GM06990 (cell line): ENCODE results near the gene STX12.
"Not testable (repeated sequence)": the region's sequence is repeated elsewhere in the genome, so short reads cannot be mapped to it uniquely, and the experiment has no call there.

Experiments
- DNase-seq: peaks from one replicate; pipeline ENCODE4 v3.0.0-alpha.2; 2011; ENCODE audit not compliant: insufficient read length; ENCODE audit errors: extremely low read depth
- H3K27me3 ChIP-seq: replicated peaks from 2 replicates; pipeline ENCODE4 v1.6.0; 2011; ENCODE audit warnings: low read length; ENCODE audit not compliant: control insufficient read depth, insufficient read depth
- H3K36me3 ChIP-seq: 2 replicates; pipeline ENCODE4 v1.5.1; 2011; ENCODE audit warnings: low read length; ENCODE audit not compliant: control insufficient read depth, insufficient read depth
- H3K4me3 ChIP-seq: replicated peaks from 2 replicates; pipeline ENCODE4 v1.5.1; 2011; ENCODE audit warnings: low read depth, mild to moderate bottlenecking, control low read depth, low read length
- CTCF ChIP-seq: IDR thresholded peaks from 2 replicates; pipeline ENCODE4 v1.5.1; 2011; ENCODE audit warnings: low read length, control low read depth, mild to moderate bottlenecking, inconsistent platforms; ENCODE audit not compliant: insufficient read depth, poor library complexity, severe bottlenecking

STX12 gene

GRCh38 chr1:27824411-27824810 lies 51.4 kb downstream of the STX12 start:
- Histone ChIP-seq H3K27me3 (no peaks in the 10 kb centered on the region), H3K4me3 (no peak overlapping the region), H3K36me3 (peaks cover 2% of the 10 kb centered on the region)
- DNase-seq: no peak
- TF ChIP-seq CTCF: no peak

GRCh38 chr1:27829339-27829960 lies 56.4 kb downstream of the STX12 start:
- not testable (repeated sequence) for H3K36me3 ChIP-seq, H3K27me3 ChIP-seq, DNase-seq
- peak overlapping the region; percentile 84 for H3K4me3 ChIP-seq

- TF ChIP-seq CTCF: no peak
- peak; percentile 91 for DNase-seq
- peak within 1 kb of the TSS; percentile 84 for H3K4me3 ChIP-seq
- H3K27me3 ChIP-seq: no peaks in the 10 kb centered on the region
- H3K36me3 ChIP-seq: no peaks in the 10 kb centered on the region; the same call in 1 of the 2 replicates
Measured at GRCh38 chr1:27830621-27831440, 57.8 kb downstream of the STX12 start, which contains the start of gene PPP1R8. Gene PPP1R8 (plus strand): TSS chr1:27830782. CDS start chr1:27830836, 54 bp downstream.

GRCh38 chr1:27831568-27832410 lies 58.8 kb downstream of the STX12 start:
- H3K27me3 ChIP-seq: no peaks in the 10 kb centered on the region
- no peak for DNase-seq
- H3K36me3 ChIP-seq: no peaks in the 10 kb centered on the region; the same call in 1 of the 2 replicates
- H3K4me3 ChIP-seq: peak overlapping the region; percentile 84
- TF ChIP-seq CTCF: no peak

- no peaks in the 10 kb centered on the region for H3K27me3 ChIP-seq
- no peak overlapping the region; the same call in 1 of the 2 replicates for H3K4me3 ChIP-seq
- H3K36me3 ChIP-seq: no peaks in the 10 kb centered on the region; the same call in 1 of the 2 replicates
- DNase-seq: no peak
- TF ChIP-seq CTCF: no peak
Measured at GRCh38 chr1:27832762-27833161, 59.7 kb downstream of the STX12 start.
